Measurements from ENCODE around the gene MORN1. TPM values are rescaled to one million over a fixed set of nuclear protein-coding genes. Genes with fewer than 3 reads are reported as not detected.

Gene MORN1
- polyA plus RNA-seq, 1 donor from 2014 or later, result 10.9 TPM

- H3K27me3 ChIP-seq (ENCODE audit: insufficient read depth, low read depth, low read length), result no peaks in the 10 kb centered on the region
- H3K36me3 ChIP-seq (ENCODE audit: insufficient read depth, low read length), result no peaks in the 10 kb centered on the region
- H3K9me2 ChIP-seq (ENCODE audit: insufficient read depth, low read length), result no peaks in the 10 kb centered on the region
- no peak overlapping the region for H3K4me3 ChIP-seq (ENCODE audit: low read length)
- H3F3A ChIP-seq (ENCODE audit: insufficient read depth, low read length, poor library complexity, severe bottlenecking), result no peaks in the 10 kb centered on the region
- no peaks in the 10 kb centered on the region for H3K79me2 ChIP-seq (replicated peaks; ENCODE audit: insufficient read depth, low read length)
- H3K9ac ChIP-seq (ENCODE audit: low read length), result no peak overlapping the region
- TF ChIP-seq POLR2AphosphoS5 (IDR thresholded peaks at IDR 0.05) (no peak), TAF1 (IDR thresholded peaks at IDR 0.05; ENCODE audit: low read depth) (no peak), CTCF (IDR thresholded peaks at IDR 0.05; ENCODE audit: poor library complexity, severe bottlenecking) (no peak), SMC3 (conservative IDR thresholded peaks at IDR 0.05; ENCODE audit: poor library complexity) (no peak), EZH2 (IDR thresholded peaks at IDR 0.05; ENCODE audit: borderline replicate concordance, insufficient read depth, low read length, poor library complexity, severe bottlenecking) (no peak), EP300 (conservative IDR thresholded peaks at IDR 0.05; ENCODE audit: poor library complexity, severe bottlenecking) (no peak), MXI1 (conservative IDR thresholded peaks at IDR 0.05; ENCODE audit: poor library complexity, severe bottlenecking) (no peak), RAD21 (conservative IDR thresholded peaks at IDR 0.05) (no peak)
- TF ChIP-seq, protein P1, sequence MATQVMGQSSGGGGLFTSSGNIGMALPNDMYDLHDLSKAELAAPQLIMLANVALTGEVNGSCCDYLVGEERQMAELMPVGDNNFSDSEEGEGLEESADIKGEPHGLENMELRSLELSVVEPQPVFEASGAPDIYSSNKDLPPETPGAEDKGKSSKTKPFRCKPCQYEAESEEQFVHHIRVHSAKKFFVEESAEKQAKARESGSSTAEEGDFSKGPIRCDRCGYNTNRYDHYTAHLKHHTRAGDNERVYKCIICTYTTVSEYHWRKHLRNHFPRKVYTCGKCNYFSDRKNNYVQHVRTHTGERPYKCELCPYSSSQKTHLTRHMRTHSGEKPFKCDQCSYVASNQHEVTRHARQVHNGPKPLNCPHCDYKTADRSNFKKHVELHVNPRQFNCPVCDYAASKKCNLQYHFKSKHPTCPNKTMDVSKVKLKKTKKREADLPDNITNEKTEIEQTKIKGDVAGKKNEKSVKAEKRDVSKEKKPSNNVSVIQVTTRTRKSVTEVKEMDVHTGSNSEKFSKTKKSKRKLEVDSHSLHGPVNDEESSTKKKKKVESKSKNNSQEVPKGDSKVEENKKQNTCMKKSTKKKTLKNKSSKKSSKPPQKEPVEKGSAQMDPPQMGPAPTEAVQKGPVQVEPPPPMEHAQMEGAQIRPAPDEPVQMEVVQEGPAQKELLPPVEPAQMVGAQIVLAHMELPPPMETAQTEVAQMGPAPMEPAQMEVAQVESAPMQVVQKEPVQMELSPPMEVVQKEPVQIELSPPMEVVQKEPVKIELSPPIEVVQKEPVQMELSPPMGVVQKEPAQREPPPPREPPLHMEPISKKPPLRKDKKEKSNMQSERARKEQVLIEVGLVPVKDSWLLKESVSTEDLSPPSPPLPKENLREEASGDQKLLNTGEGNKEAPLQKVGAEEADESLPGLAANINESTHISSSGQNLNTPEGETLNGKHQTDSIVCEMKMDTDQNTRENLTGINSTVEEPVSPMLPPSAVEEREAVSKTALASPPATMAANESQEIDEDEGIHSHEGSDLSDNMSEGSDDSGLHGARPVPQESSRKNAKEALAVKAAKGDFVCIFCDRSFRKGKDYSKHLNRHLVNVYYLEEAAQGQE (IDR thresholded peaks at IDR 0.05; ENCODE audit: borderline replicate concordance), result no peak
- no peak overlapping the region for H3K27ac ChIP-seq (ENCODE audit: low read length)
- no peak overlapping the region for H3K4me2 ChIP-seq (ENCODE audit: low read length)
- no peaks in the 10 kb centered on the region for H3K9me3 ChIP-seq (ENCODE audit: low read length)
- no peak overlapping the region for H2AFZ ChIP-seq (ENCODE audit: low read depth, low read length)
- H4K20me1 ChIP-seq (ENCODE audit: insufficient read depth), result no peaks in the 10 kb centered on the region
These were observed 12.9 kb downstream of the MORN1 start for GRCh38 chr1:2378441-2378851.

DNA sequence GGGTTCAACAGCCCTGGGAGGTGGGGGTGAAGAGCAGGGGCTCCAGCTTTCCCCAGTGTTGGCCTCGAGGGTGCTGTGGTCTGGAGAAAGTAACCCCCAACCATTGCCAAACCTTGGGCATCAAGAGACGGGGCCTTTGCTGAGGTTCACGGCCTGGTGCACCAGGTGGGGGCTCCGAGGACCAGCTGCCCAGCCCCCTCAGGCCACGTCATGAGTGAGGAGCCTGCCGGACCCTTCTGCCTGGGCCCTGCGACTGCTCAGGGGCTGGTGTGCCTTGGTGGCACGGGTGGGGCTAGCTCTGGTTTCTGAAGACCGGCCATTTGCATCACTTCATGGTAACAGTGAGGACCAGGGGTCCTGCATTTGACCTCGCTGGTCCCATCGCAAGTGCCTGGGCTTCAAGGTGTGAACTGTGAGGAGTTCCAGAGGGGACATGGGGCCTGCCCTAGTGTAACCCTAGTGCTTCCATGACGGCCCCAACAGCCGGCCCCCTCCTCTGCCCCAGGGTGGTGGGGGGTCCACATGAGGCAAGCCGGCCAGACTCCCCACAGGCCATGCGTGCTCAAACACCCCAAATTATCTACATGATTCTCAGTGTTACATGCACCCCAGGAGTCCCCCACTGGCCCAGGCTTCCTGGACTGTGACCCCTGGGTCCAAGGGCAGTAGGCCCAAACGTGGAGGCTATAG, 13.5 kb downstream of the MORN1 start:
- H3K36me3 ChIP-seq (ENCODE audit: insufficient read depth, low read length), result no peaks in the 10 kb centered on the region
- H3K9ac ChIP-seq (ENCODE audit: low read length), result no peak overlapping the region
- no peaks in the 10 kb centered on the region for H3K79me2 ChIP-seq (replicated peaks; ENCODE audit: insufficient read depth, low read length)
- no peak for TF ChIP-seq EP300 (conservative IDR thresholded peaks at IDR 0.05; ENCODE audit: poor library complexity, severe bottlenecking)
- H3K27ac ChIP-seq (ENCODE audit: low read length), result no peak overlapping the region
- no peaks in the 10 kb centered on the region for H3K9me3 ChIP-seq (ENCODE audit: low read length)
- H3K4me3 ChIP-seq (ENCODE audit: low read length), result no peak overlapping the region
- no peaks in the 10 kb centered on the region for H3F3A ChIP-seq (ENCODE audit: insufficient read depth, low read length, poor library complexity, severe bottlenecking)
- no peaks in the 10 kb centered on the region for H4K20me1 ChIP-seq (ENCODE audit: insufficient read depth)
- H2AFZ ChIP-seq (ENCODE audit: low read depth, low read length), result no peak overlapping the region
- no peak overlapping the region for H3K4me2 ChIP-seq (ENCODE audit: low read length)
- H3K27me3 ChIP-seq (ENCODE audit: insufficient read depth, low read depth, low read length), result no peaks in the 10 kb centered on the region
- H3K9me2 ChIP-seq (ENCODE audit: insufficient read depth, low read length), result no peaks in the 10 kb centered on the region

Data from neural cell (in vitro differentiated cells).